Frontal cortex (tissue), 1 donor: ENCODE results near the gene ZNF273. TPM values are rescaled to one million over a fixed set of nuclear protein-coding genes. Genes with fewer than 3 reads are reported as not detected.

Experiments used
- total RNA-seq: library from RNA; depleted of rRNA; stranded (reverse); fragments of >200 nt; gene quantifications from one replicate; pipeline ENCODE4 v1.2.3, GENCODE V29; 2014

Gene ZNF273
- total RNA-seq, 1 donor from 2014 or later, result 40.8 TPM

Other genes starting within 250 kb of the ZNF273 start
- 11.0 TPM for gene ZNF107, start 237.1 kb upstream of the ZNF273 start, total RNA-seq
- gene ZNF138, start 108.8 kb upstream of the ZNF273 start, total RNA-seq, result 51.8 TPM
- 45.7 TPM for gene ZNF117, start 87.8 kb downstream of the ZNF273 start, total RNA-seq
- 14.3 TPM for gene ERV3-1, start 103.4 kb downstream of the ZNF273 start, total RNA-seq